Muscle layer of colon (tissue), 2 donors: Measurements from ENCODE around the gene RASA3.

ENCODE experiments used
- H3K27ac ChIP-seq: one replicate; pipeline ENCODE4 v1.7.0; 2013; ENCODE audit warnings: low read depth, mild to moderate bottlenecking, low read length, moderate library complexity
- H3K27me3 ChIP-seq, 2 donors: one replicate each; pipeline ENCODE4 v1.7.0; 2013; ENCODE audit warnings: low read length in 2 of 2, mild to moderate bottlenecking in 2 of 2; ENCODE audit not compliant: insufficient read depth in 2 of 2, control insufficient read depth in 1 of 2
- H3K36me3 ChIP-seq: one replicate; pipeline ENCODE4 v1.7.0; 2013; ENCODE audit warnings: mild to moderate bottlenecking, low read length; ENCODE audit not compliant: insufficient read depth
- H3K4me1 ChIP-seq: one replicate; pipeline ENCODE4 v1.7.0; 2013; ENCODE audit warnings: mild to moderate bottlenecking, low read length; ENCODE audit not compliant: insufficient read depth
- H3K4me3 ChIP-seq, 2 donors: one replicate each; pipeline ENCODE4 v1.7.0; 2013; ENCODE audit warnings: low read length in 2 of 2, low read depth in 1 of 2, mild to moderate bottlenecking in 1 of 2, moderate library complexity in 1 of 2
- H3K9ac ChIP-seq: one replicate; pipeline ENCODE4 v1.7.0; 2013; ENCODE audit warnings: low read length
- H3K9me3 ChIP-seq: one replicate; pipeline ENCODE4 v1.7.0; 2013; ENCODE audit warnings: mild to moderate bottlenecking, low read length
- donor health status: abdominal sarcoma.
- donor health status: Adenocarcinoma of cecum.

Gene RASA3

GRCh38 chr13:114063545-114064449, 68.6 kb downstream of the RASA3 start:
- peak overlapping the region; percentile 84 for H3K27ac ChIP-seq
- peak overlapping the region; percentile 22 to 55 for H3K4me3 ChIP-seq
- H3K36me3 ChIP-seq, result no peaks in the 10 kb centered on the region
- no peaks in the 10 kb centered on the region for H3K9me3 ChIP-seq
- no peaks in the 10 kb centered on the region for H3K27me3 ChIP-seq
- peak overlapping the region; percentile 62 for H3K9ac ChIP-seq
- H3K4me1 ChIP-seq, result peaks cover 55% of the 10 kb centered on the region

- H3K4me1 ChIP-seq, result peaks cover 45% of the 10 kb centered on the region
- H3K9me3 ChIP-seq, result no peaks in the 10 kb centered on the region
- H3K9ac ChIP-seq, result no peak overlapping the region
- H3K27ac ChIP-seq, result no peak overlapping the region
- H3K27me3 ChIP-seq, result no peaks in the 10 kb centered on the region
- no peaks in the 10 kb centered on the region for H3K36me3 ChIP-seq
- H3K4me3 ChIP-seq, result no peak overlapping the region
These were observed 69.7 kb downstream of the RASA3 start for GRCh38 chr13:114062754-114063153.

GRCh38 chr13:114062341-114062740, 70.1 kb downstream of the RASA3 start:
- no peaks in the 10 kb centered on the region for H3K9me3 ChIP-seq
- H3K27me3 ChIP-seq, result no peaks in the 10 kb centered on the region
- no peak overlapping the region for H3K4me3 ChIP-seq
- no peak overlapping the region for H3K27ac ChIP-seq
- H3K4me1 ChIP-seq, result peaks cover 45% of the 10 kb centered on the region
- H3K9ac ChIP-seq, result no peak overlapping the region
- H3K36me3 ChIP-seq, result no peaks in the 10 kb centered on the region

GRCh38 chr13:114061744-114062143, 70.7 kb downstream of the RASA3 start:
- peaks cover 40% of the 10 kb centered on the region for H3K4me1 ChIP-seq
- no peaks in the 10 kb centered on the region for H3K27me3 ChIP-seq
- no peaks in the 10 kb centered on the region for H3K36me3 ChIP-seq
- no peak overlapping the region for H3K27ac ChIP-seq
- H3K9me3 ChIP-seq, result no peaks in the 10 kb centered on the region
- no peak overlapping the region for H3K9ac ChIP-seq
- no peak overlapping the region for H3K4me3 ChIP-seq

GRCh38 chr13:114061047-114061446, 71.4 kb downstream of the RASA3 start:
- Histone ChIP-seq H3K4me1 (peaks cover 33% of the 10 kb centered on the region), H3K9ac (no peak overlapping the region), H3K27ac (peak overlapping the region; percentile 31), H3K9me3 (no peaks in the 10 kb centered on the region), H3K27me3 (no peaks in the 10 kb centered on the region), H3K4me3 (no peak overlapping the region), H3K36me3 (no peaks in the 10 kb centered on the region)

- Histone ChIP-seq H3K4me3 (no peak overlapping the region), H3K9me3 (no peaks in the 10 kb centered on the region), H3K27ac (no peak overlapping the region), H3K4me1 (peaks cover 25% of the 10 kb centered on the region), H3K27me3 (no peaks in the 10 kb centered on the region), H3K36me3 (no peaks in the 10 kb centered on the region), H3K9ac (no peak overlapping the region)
These were observed 72.2 kb downstream of the RASA3 start for GRCh38 chr13:114059946-114060860.

- no peaks in the 10 kb centered on the region for H3K9me3 ChIP-seq
- H3K27me3 ChIP-seq, result no peaks in the 10 kb centered on the region
- peaks cover 4% of the 10 kb centered on the region for H3K36me3 ChIP-seq
- H3K9ac ChIP-seq, result no peak overlapping the region
- H3K27ac ChIP-seq, result no peak overlapping the region
- no peak overlapping the region for H3K4me3 ChIP-seq
- peaks cover 18% of the 10 kb centered on the region for H3K4me1 ChIP-seq
These were observed 73.0 kb downstream of the RASA3 start for GRCh38 chr13:114059428-114059827.

- no peak overlapping the region for H3K9ac ChIP-seq
- no peaks in the 10 kb centered on the region for H3K27me3 ChIP-seq
- peaks cover 4% of the 10 kb centered on the region for H3K36me3 ChIP-seq
- H3K4me1 ChIP-seq, result peaks cover 6% of the 10 kb centered on the region
- no peaks in the 10 kb centered on the region for H3K9me3 ChIP-seq
- H3K4me3 ChIP-seq, result no peak overlapping the region
- H3K27ac ChIP-seq, result no peak overlapping the region
These were observed 74.2 kb downstream of the RASA3 start for GRCh38 chr13:114058051-114058867.

- peaks cover 4% of the 10 kb centered on the region for H3K36me3 ChIP-seq
- H3K27me3 ChIP-seq, result no peaks in the 10 kb centered on the region
- H3K9ac ChIP-seq, result no peak overlapping the region
- no peaks in the 10 kb centered on the region for H3K9me3 ChIP-seq
- H3K4me3 ChIP-seq, result no peak overlapping the region
- no peak overlapping the region for H3K27ac ChIP-seq
- H3K4me1 ChIP-seq, result peaks cover 6% of the 10 kb centered on the region
These were observed 75.0 kb downstream of the RASA3 start for GRCh38 chr13:114057166-114058050.

- Histone ChIP-seq H3K9ac (no peak overlapping the region), H3K27me3 (no peaks in the 10 kb centered on the region), H3K27ac (no peak overlapping the region), H3K9me3 (no peaks in the 10 kb centered on the region), H3K4me3 (no peak overlapping the region), H3K4me1 (peaks cover 6% of the 10 kb centered on the region), H3K36me3 (peaks cover 4% of the 10 kb centered on the region)
These were observed 76.0 kb downstream of the RASA3 start for GRCh38 chr13:114056205-114057013.
